Measurements from ENCODE around the gene SLC45A2. TPM values are rescaled to one million over a fixed set of nuclear protein-coding genes. Genes with fewer than 3 reads are reported as not detected.

Gene SLC45A2
- total RNA-seq, 1 donor from 2014 or later: not detected

Other genes starting within 250 kb of the SLC45A2 start
- gene ADAMTS12, start 92.7 kb downstream of the SLC45A2 start, total RNA-seq: 0.85 TPM
- gene RXFP3, start 48.3 kb downstream of the SLC45A2 start, total RNA-seq: not detected
- 6.1 TPM for gene AMACR, start 23.4 kb upstream of the SLC45A2 start, total RNA-seq
- gene C1QTNF3, start 58.5 kb upstream of the SLC45A2 start, total RNA-seq: 0.49 TPM

Data from left ventricle myocardium inferior (tissue), 1 donor.